IMR-90 (cell line): Measurements from ENCODE around the gene PCDH19.

Source experiments
- BHLHE40 ChIP-seq: fragments of 150-350 bp; IDR thresholded peaks from 2 replicates; pipeline ENCODE4 v1.6.1; 2016; ENCODE audit warnings: mild to moderate bottlenecking, low read depth, low read length
- CEBPB ChIP-seq: IDR thresholded peaks from 2 replicates; pipeline ENCODE4 v1.6.1; 2012; ENCODE audit warnings: low read depth, low read length, improper control_type of control experiment
- ELK1 ChIP-seq: fragments of 150-350 bp; IDR thresholded peaks from 2 replicates; pipeline ENCODE4 v1.6.1; 2016; ENCODE audit warnings: low read depth, mild to moderate bottlenecking, low read length, moderate library complexity, borderline replicate concordance
- FOS ChIP-seq: fragments of 150-350 bp; IDR thresholded peaks from 2 replicates; pipeline ENCODE4 v1.6.1; 2016; ENCODE audit warnings: low read depth, low read length
- NFE2L2 ChIP-seq: fragments of 150-350 bp; IDR thresholded peaks from 2 replicates; pipeline ENCODE4 v1.6.1; 2016; ENCODE audit warnings: low read depth, mild to moderate bottlenecking, low read length
- POLR2A ChIP-seq: IDR thresholded peaks from 2 replicates; pipeline ENCODE4 v1.6.1; 2012; ENCODE audit warnings: mild to moderate bottlenecking, low read depth, low read length
- RAD21 ChIP-seq: IDR thresholded peaks from 2 replicates; pipeline ENCODE4 v1.6.1; 2012; ENCODE audit warnings: low read length, improper control_type of control experiment
- RCOR1 ChIP-seq: IDR thresholded peaks from 2 replicates; pipeline ENCODE4 v1.6.1; 2012; ENCODE audit warnings: mild to moderate bottlenecking, low read length, improper control_type of control experiment; ENCODE audit not compliant: insufficient replicate concordance
- RFX5 ChIP-seq: IDR thresholded peaks from 2 replicates; pipeline ENCODE4 v1.8.0; 2012; ENCODE audit warnings: low read depth, mild to moderate bottlenecking, low read length, moderate library complexity
- SMC3 ChIP-seq: fragments of 150-350 bp; IDR thresholded peaks from 2 replicates; pipeline ENCODE4 v1.6.1; 2016; ENCODE audit warnings: low read depth, mild to moderate bottlenecking, antibody characterized with exemption, low read length, moderate library complexity
- USF2 ChIP-seq: fragments of 150-350 bp; IDR thresholded peaks from 2 replicates; pipeline ENCODE4 v1.6.1; 2017; ENCODE audit warnings: mild to moderate bottlenecking, antibody characterized with exemption, low read length, low read depth
- TF ChIP-seq, protein P1 (sequence below): conservative IDR thresholded peaks from 2 replicates; pipeline ENCODE4 v1.5.1; 2012; ENCODE audit warnings: mild to moderate bottlenecking, low read depth, low read length, improper control_type of control experiment

GRCh38 chrX:100264200-100264599 is 145.9 kb downstream of the PCDH19 start:
- TF ChIP-seq, protein P1, sequence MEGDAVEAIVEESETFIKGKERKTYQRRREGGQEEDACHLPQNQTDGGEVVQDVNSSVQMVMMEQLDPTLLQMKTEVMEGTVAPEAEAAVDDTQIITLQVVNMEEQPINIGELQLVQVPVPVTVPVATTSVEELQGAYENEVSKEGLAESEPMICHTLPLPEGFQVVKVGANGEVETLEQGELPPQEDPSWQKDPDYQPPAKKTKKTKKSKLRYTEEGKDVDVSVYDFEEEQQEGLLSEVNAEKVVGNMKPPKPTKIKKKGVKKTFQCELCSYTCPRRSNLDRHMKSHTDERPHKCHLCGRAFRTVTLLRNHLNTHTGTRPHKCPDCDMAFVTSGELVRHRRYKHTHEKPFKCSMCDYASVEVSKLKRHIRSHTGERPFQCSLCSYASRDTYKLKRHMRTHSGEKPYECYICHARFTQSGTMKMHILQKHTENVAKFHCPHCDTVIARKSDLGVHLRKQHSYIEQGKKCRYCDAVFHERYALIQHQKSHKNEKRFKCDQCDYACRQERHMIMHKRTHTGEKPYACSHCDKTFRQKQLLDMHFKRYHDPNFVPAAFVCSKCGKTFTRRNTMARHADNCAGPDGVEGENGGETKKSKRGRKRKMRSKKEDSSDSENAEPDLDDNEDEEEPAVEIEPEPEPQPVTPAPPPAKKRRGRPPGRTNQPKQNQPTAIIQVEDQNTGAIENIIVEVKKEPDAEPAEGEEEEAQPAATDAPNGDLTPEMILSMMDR = no peak
- no peak for TF ChIP-seq BHLHE40
- TF ChIP-seq CEBPB = no peak; the same call in 1 of the 2 replicates
- TF ChIP-seq NFE2L2 = no peak
- TF ChIP-seq POLR2A = no peak
- TF ChIP-seq FOS = no peak
- TF ChIP-seq RAD21 = no peak
- no peak for TF ChIP-seq USF2
- no peak for TF ChIP-seq ELK1
- TF ChIP-seq RFX5 = no peak
- TF ChIP-seq RCOR1 = no peak
- no peak for TF ChIP-seq SMC3
